ENCODE data around the gene RPTOR.
"Not testable (repeated sequence)": the region's sequence is repeated elsewhere in the genome, so short reads cannot be mapped to it uniquely, and the experiment has no call there.

RPTOR gene

DNA sequence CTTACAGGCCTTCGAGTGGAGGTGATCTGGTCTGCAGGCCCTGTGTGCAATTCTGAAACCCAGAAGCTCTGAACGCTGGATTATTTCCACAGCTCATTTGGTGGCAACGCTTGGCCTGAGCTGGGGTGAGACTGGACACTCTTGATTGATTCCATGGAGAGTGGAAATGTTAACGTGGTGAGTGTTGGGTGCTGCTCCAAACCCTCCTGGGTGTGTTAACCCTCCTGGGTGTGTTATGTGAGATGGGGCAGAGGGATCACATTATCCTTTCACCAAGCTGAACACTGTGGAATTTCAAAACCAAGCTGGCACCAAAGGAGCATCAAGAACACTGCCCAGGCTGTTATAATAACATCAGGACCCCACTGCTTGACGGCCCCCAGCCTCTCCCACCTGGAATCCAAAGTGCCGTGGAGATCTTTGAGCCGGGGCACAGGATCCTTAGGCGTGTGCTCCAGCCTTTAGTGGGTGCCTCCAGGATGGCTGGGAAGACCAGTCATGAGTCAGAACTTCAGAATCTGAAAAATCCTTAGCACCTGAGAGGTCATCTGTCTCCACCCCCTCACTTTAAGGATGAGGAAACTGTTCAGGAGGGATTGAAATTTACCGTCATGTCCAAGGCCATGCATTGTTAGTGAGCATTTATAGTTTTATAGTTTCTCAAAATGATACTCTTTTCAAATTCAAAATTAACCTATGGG is 75.0 kb downstream of the RPTOR start:
- no peak for DNase-seq

DNA sequence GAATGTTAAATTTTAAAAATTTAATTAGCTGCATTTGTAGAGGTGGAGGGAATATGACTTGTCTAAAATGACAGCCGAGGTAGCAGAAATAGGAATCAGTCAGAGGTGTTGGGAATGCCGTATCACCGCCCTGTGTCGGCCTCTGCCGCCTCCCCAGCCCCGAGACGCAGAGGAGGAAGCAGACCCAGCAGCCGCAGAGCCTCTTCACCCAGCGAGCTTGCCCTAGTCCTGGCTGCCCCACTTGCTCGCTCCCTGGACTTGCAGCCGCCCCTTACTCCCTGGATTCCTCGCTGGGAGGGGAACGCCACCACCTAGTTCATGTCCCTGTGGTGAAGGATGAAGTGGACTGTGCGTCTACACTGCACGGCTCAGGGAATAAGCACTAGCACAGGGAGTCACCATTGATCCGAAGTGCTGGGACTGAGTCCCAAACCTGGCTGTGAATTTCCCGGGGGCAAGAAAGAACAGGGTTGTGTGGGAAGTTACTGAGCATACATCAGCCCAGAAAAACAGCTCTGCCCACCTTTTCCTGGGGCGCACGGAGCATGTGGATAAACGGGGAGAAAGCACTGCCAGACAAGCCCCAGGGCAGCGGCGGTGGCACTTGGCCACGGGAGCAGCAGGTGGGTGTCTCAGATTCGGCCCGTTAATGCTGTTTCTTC is 76.8 kb downstream of the RPTOR start:
- no peak for DNase-seq

DNA sequence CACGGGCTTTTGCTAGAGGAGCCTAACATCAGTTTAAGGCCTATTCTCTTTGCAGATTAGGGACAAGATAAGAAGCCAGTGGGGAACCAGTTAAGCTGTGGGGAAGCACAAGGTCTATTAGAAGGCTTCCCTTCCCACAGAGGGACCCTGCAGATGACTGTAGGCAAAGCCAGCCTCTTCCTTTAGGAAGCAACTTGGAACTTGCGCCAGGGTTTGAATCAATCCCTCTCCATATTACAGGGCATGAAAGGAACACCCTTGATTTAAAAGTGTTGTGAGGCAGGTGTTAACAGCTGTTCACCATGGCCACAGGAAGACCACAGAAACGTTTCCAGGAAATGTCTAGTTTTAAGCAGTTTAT is 77.3 kb downstream of the RPTOR start:
- no peak for DNase-seq

DNA sequence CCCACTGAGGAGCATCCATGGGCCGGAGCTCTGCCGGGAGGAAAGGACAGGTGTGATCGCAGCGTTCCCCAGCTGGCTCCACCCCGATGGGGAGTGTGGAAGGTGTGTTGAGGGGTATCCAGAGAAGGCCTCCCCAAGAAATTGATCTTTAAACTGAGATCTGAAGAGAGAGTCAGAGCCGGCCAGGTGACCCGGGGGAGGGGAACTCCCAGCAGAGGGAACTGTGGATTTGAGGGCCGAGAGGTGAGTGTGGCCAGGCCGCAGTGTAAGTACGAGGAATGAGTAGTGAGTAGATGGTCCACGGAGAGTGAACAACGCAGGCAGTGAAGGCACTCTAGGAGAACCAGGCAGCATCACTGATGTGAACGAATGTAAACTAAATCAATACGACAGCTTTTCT is 80.2 kb downstream of the RPTOR start:
- no peak for DNase-seq

DNA sequence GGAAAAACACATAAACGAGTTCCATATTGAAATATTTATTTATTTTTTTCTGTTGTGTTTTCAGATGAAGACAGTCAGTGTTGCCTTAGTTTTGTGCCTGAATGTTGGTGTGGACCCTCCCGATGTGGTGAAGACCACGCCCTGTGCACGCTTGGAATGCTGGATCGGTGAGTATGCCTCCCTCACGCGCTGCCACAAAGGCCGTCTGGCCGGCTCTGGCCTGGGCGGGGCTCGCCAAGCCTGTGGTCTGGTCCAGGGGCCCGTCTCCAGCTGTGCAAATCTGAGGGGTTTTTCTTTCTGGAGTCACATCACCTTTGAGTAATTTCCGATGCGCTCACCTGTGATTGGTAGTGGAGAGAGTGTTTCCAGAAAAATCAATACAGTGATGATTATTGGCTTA is 81.0 kb downstream of the RPTOR start:
- no peak for DNase-seq

DNA sequence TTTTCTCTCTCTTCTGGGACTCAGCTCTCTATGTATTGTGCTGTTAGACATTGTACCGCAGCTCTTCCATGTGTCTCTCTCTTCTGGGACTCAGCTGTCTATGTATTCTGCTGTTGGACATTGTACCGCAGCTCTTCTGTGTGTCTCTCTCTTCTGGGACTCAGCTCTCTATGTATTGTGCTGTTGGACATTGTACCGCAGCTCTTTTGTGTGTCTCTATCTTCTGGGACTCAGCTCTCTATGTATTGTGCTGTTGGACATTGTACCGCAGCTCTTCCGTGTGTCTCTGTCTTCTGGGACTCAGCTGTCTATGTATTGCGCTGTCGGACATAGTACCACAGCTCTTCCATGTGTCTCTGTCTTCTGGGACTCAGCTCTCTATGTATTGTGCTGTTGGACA is 84.2 kb downstream of the RPTOR start:
- DNase-seq = not testable (repeated sequence)

DNA sequence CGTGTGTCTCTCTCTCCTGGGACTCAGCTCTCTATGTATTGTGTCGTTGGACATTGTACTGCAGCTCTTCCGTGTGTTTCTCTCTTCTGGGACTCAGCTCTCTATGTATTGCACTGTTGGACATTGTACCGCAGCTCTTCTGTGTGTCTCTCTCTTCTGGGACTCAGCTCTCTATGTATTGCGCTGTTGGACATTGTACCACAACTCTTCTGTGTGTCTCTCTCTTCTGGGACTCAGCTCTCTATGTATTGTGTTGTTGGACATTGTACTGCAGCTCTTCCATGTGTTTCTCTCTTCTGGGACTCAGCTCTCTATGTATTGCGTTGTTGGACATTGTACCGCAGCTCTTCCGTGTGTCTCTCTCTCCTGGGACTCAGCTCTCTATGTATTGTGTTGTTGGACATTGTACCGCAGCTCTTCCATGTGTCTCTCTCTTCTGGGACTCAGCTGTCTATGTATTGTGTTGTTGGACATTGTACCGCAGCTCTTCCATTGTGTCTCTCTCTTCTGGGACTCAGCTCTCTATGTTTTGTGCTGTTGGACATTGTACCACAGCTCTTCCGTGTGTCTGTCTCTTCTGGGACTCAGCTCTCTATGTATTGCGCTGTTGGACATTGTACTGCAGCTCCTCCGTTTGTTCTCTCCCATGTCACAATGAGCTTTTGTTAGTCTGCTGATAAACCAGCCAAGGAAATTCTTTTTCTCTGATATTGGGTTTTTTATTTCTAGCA is 84.8 kb downstream of the RPTOR start:
- DNase-seq = no peak

DNA sequence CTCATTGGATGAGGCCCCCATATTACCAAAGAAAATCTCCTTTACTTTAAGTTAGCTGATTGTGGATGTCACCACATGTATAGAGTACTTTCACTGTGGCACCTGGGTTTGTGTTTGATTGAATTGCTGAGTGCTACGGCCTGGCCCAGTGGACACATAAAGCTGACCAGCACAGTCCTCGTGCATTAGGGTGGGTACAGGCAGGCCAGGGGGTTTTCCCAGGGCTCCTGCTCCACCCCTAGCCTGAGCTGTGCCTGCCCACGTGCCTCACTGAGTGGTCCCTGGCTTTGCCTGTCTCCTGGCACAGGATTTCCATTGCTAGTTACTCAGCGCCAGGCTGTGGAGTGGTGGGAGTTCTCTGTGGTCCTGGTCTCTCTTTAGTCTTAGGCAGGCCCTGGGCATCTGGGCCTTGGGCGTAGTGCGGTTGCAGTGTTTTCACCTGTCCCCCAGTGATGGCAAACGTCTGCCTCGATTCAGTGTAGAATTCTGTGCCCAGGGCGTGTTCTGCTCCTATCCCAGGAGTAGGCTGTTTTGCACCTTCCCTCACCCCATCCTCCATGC is 86.0 kb downstream of the RPTOR start:
- no peak for DNase-seq

DNA sequence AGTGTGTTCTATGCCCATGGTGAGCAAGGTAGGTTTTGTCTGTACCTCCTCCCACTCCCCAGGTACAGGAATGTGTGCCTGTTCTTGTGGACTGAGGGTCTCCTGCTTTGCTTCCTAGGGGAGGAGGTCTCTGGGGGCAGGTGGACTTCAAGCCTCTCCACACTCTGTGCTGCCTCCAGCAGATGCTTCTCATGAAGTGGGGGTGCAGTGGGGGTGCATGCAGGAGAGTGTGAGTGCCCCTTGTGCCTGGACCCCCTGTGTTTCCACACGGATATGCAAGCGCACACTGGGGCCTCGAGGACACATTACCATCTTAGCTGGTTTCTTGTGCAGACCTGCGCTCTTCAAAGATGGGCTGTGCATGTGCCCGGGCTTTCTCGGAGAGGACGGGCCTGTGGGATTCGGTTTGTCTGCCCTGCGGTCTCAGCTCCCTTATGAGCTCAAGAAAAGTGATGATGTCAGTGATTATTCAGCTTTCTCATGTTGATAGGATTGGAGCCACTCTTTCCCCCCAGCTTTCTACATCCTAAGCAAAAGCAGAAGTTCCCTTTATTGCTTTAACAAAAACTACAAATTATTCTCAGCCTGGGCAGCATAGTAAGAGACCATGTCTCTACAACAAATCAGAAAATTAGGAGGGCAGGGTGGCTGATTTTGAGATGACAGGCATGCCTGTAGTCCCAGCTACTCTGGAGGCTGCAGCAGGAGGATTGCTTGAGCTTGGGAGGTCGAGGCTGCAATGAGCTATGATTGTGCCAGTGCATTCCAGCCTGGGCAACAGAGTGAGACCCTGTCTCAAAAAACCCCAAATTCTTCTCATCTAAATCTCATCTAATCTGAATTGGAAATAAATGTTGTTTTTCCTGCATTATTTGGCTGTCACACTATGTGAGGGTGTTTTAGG is 86.8 kb downstream of the RPTOR start:
- peak; percentile 85 for DNase-seq

DNA sequence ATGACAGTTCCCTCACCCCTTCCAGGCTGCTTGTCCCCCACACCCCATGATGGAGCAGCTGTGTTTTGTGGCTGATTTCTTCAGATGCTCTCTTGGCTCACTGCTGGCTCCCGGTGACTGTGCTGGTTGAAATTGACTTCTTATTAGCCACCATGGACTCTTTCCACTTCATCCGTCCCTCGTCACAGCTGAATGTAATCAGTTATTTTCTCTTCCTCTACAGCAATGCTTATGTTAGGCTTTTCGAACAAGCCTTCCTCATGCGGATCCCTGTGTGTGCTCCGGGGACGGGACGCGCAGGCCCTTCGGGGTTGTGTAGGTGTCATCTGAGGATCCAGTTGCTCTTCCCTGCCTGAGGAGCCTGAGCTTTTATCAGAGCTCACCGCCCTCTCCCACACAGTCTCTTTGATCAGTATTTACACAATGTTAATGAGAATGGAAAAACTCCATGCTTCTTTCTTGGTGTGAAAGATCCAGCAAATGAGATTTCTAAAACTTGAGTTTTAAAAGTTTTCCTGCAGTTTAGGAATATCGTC is 87.5 kb downstream of the RPTOR start:
- DNase-seq = no peak

DNA sequence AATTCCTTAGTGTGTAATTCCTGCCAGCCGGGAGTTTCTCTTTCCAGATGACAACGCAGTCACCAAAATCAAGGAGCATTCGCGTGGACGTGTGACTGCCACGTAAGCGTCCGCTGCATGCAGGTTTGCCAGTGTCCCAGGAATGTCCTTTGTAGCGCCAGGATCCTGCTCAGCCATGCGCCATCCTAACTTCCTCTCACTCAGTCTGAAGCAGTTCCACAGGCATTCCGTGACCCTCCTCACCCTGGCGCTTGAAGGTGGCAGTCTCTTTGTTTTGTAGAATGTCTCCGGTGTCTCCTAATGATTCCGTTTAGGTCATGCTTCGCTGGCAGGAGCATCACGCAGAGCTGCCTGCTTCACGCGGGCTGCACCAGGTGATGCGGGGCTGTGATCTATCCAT is 88.6 kb downstream of the RPTOR start:
- no peak for DNase-seq

DNA sequence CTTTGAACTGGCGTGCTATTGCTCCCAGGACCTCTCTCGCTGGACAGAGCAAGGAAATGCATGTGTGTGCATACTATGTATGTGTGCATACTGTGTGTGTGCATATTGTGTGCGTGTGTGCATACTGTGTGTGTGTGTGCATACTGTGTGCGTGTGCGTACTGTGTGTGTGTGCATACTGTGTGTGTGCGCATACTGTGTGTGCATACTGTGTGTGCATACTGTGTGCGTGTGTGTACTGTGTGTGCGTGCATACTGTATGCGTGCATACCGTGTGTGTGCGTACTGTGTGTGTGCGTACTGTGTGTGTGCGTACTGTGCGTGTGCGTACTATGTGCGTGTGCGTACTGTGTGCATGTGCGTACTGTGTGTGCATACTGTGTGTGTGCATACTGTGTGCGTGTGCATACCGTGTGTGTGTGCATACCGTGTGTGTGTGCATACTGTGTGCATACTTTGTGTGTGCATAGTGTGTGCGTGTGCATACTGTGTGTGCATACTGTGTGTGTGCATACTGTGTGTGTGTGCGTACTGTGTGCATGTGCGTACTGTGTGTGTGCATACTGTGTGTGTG is 89.4 kb downstream of the RPTOR start:
- no peak for DNase-seq

DNA sequence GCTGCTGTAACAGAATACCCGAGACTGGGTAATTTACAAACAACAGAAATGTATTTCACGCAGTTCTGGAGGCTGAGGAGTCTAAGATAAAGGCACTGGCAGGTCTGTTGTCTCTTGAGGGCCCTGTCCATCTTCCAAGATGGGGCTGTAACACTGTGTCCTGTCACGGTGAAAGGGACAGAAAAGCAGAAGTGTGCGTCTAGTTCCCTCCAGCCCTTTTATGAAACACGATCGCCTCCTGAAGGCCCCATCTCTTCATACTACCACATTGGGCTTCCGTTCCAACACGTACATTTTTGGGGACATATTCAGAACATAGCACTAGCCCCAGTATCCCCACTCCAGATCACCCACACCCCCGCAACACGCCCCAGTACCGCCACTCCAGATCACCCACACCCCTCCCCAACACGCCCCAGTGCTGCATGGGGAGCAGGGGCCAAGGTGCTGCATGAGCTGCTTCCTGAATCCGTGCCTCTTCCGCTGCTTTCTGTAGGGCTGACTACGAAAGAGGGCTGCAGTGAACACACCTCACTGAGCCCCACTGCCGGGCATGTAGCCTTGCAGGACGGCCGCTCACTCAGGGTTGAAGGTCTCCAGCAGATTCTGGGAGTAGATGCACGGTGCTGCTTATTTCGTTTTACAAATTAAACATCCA is 91.9 kb downstream of the RPTOR start:
- DNase-seq = peak; percentile 45

DNA sequence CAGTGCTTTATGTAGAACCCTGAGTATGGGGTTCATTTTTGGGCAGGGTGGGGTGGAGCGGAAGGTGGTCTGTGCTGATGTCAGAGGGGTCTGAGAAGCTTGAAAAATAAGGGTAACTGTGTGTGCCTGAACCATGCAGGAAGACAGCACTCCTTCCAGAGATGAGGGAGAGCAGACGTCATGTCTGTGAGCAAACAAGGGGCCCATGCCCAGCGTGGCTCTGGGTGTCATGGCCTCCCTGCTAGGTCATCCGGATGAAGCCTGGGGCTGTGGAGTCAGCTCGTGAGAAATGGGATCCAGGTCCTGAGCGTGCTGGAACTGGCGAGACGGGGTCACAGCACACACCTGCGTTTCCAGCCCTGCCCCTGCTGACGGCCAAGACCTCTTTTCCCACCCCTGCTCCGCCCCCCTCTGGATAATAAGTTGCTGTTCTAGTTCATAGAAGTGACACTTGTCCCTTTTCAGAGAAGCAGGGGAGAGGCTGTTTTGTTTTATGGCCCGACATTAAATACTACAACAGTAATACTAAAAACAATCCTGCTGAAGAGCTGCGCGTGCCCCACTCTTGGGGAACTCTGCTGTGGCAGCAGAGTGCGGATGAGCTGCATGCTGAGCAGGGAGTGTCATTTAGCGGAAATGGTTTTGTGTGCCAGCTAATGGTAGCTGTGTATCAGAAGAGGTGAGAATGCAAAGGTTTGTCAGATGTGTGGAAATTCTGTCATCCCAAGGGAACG is 92.6 kb downstream of the RPTOR start:
- no peak for DNase-seq

DNA sequence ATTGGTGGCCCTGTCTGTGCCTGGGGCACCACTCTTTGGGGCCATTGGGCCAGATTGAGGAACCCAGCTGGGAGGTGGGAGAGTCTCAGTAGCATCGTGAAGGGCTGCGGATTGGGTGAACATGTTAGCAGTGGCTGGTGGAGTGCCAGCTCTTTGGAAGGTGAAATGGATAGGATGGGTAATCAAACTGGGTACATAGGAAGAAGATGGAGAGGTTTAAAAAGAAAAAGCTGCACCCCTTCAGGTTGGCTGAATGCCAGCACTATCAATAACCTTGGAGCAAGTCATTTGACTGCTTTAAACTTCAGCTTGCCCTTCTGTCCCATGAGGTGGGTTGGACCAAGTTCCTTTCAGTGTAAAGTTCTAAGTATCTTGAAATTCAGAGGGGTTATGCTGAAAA is 95.0 kb downstream of the RPTOR start:
- DNase-seq = no peak

DNA sequence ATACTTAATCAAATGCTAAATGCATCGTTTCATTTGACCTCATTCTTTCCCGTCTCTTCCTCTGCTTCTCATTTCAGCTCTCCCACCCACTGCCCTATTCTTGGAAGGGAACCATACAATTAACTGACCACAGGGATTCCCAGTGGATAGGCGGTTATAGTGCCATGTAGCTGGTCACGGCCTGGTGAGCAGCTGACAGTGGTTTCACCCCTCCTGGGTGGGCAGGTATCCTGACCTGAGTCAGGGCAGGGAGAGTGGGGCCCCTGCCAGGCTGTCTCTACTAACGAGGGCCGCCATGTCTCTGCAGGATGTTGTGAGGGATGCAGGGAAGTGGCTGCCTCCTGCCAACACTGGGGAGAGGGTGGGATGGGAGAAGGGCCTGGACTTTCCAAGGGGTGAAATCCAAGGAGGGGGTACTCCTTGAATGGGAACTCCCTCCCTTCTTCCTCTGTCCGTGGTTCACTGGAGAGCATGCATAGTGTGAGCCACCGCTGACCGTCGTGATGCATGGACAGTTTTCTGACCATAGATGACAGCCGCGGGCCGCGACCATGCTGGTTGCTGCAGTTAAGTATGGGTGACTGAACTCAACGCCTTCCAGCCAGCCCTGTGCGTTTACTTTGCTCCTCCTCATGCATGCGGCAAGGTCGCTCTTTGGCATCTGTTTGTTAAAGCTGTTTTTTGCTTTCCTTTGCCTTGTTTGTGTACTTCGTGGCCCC is 95.9 kb downstream of the RPTOR start:
- DNase-seq = no peak

DNA sequence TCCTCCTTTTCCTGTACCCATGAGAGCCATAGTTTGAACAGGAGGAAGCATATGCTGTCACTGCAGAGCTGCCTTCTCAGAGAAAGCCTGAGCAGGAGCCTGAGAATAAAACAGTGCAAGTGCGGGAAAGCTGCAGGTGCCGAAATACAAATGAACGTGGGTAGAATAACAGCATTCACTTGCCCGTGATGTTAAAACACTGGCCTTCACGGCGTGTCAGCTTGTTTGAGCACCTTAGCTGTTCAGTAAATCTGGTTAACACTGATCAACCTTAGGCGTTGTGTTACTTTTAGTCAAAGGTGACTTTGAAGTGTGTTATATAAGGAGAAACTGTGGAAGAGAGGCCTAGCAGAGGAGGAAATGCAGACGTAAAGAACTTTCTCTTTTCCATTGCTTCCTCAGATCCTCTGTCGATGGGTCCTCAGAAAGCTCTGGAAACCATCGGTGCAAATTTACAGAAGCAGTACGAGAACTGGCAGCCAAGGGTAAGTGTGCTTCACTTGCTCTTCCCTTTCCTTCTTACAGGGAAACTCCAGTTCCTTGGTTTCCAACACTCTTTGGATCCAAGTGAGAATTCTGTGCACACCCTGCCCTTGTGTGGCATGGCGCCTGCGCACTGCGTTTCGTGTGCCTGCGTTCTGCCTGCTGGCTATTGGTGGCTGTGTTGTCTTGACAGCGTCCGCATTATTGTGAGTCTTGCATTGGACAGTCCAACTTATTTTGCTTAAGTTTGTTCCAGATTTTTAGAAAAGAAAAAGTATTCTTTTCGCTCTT is 98.9 kb downstream of the RPTOR start:
- DNase-seq = no peak

DNA sequence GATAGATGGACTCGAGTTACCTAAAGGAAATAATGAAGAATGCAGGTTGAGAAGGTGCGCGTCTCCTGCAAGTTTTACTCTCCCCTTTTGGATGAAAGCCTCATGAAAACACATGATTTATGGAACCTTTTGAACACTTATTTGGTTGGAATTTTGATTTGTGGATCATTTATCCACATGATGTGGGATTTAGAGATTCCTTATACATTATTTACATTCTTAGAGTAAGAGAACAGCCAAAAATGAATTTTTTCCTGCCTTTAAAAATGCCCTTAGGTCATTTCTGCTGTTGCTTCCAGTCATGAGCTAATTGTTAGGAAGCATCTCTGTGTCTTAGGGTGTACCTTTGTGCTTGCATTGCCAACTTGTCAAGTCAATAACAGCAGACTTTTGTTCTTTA is 99.9 kb downstream of the RPTOR start:
- no peak for DNase-seq

DNA sequence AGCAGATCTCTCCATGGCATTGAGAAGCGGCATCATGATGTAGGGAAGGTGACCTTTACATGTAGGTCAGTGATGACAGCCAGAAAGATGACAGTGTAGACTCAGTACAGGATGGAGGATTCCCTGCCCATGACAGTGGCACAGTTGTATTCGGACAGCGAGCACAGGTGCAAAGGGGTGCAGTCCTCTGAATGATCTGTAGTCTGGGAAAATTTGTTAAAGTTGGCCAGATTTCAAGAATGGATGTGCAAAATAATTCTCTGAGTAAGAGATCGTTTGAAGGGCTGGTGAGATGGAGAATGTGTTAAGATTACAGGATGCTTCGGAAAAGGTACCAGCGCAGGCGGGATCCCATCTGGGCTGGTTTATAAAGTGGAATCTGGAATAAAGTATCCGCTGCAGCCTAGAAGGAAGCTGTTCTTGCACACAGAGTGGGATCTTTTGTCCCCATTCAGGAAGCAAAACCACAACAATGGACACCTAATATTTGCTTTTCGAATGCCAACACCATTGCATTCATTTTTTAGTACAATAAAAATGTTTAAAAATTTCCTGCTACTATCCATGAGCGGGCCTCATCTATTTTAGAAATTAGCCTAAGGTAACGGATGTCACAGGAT is 101.2 kb downstream of the RPTOR start:
- no peak for DNase-seq
